Measurements from ENCODE around the gene CCNH.

- no peak for TF ChIP-seq CEBPB (IDR thresholded peaks at IDR 0.05; ENCODE audit: low read depth, low read length)
- TF ChIP-seq CTCF (conservative IDR thresholded peaks at IDR 0.05; ENCODE audit: low read depth, low read length): no peak
- TF ChIP-seq POLR2A (IDR thresholded peaks at IDR 0.05; ENCODE audit: low read depth, low read length): no peak
- TF ChIP-seq BHLHE40 (IDR thresholded peaks at IDR 0.05; ENCODE audit: low read depth, low read length): no peak
- no peak for TF ChIP-seq NFE2L2 (IDR thresholded peaks at IDR 0.05; ENCODE audit: low read depth, low read length)
- TF ChIP-seq ELK1 (IDR thresholded peaks at IDR 0.05; ENCODE audit: borderline replicate concordance, low read depth, low read length): no peak
- no peak for TF ChIP-seq USF2 (IDR thresholded peaks at IDR 0.05; ENCODE audit: low read depth, low read length)
- no peak for TF ChIP-seq RFX5 (IDR thresholded peaks at IDR 0.05; ENCODE audit: low read depth, low read length)
- TF ChIP-seq RAD21 (IDR thresholded peaks at IDR 0.05; ENCODE audit: low read length): no peak
- no peak for TF ChIP-seq CHD1 (IDR thresholded peaks at IDR 0.05; ENCODE audit: low read depth, low read length)
- no peak for TF ChIP-seq FOS (IDR thresholded peaks at IDR 0.05; ENCODE audit: low read depth, low read length)
Measured at GRCh38 chr5:87433945-87434344, 21.2 kb upstream of the CCNH start.

All from IMR-90 (cell line).